GM21515 (cell line): Measurements from ENCODE around the gene NT5M.

Experiments used
- ATAC-seq: cut with Tn5 transposase; IDR thresholded peaks from one replicate; pipeline ENCODE4 v1.9.1; 2021; ENCODE audit not compliant: unreplicated experiment

Gene NT5M

GRCh38 chr17:17342242-17342945 lies 39.2 kb downstream of the NT5M start:
- no peak for ATAC-seq

GRCh38 chr17:17343160-17343735 lies 40.1 kb downstream of the NT5M start:
- ATAC-seq = no peak

GRCh38 chr17:17343896-17344506 lies 40.8 kb downstream of the NT5M start:
- ATAC-seq = no peak

GRCh38 chr17:17344507-17345293 lies 41.5 kb downstream of the NT5M start:
- no peak for ATAC-seq

DNA sequence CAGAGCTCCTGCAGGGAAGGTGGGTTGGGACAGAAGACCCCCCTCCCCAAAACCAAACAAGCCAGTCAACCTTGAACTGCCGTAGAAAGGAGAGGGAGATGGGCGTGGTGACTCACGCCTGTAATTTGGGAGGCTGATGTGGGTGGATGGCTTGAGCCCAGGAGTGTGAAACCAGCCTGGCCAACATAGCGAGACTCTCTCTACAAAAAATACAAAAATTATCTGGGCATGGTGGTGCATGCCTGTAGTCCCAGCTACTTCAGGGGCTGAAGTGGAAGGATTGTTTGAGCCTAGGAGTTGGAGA lies 42.1 kb downstream of the NT5M start:
- no peak for ATAC-seq

DNA sequence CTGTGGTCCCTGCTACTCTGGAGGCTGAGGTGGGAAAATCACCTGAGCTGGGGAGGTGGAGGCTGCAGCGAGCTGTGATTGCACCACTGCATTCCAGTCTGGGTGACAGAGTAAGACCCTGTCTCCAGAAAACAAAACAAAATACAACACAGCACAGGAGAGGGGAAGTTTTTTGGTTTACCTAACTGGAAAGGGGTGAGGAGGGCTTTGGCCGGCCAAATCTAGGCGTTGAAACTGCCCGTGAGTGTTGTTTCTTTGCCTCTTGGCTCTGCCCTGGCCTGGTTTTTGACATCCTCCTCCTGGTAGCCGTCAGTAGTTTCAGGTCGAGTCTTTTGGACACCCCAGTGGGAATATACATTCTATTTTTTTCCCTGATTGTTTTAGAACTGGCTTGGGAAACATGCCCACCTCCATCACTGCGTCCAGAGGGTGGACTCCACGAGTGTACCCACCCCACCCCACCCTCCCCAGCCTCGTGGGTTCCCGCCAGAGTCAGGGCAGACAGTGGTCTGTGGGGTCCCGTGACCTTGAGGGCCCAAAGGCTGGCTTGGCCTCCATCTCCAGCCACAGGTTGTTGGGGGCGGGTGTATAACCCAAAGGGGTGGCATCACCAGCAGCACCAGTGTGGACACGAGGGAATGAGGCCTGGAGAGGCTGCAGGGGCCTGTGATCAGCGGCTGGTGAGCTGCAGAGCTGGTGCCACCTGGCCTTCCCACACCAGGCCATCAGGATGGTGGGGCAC lies 42.7 kb downstream of the NT5M start:
- no peak for ATAC-seq

DNA sequence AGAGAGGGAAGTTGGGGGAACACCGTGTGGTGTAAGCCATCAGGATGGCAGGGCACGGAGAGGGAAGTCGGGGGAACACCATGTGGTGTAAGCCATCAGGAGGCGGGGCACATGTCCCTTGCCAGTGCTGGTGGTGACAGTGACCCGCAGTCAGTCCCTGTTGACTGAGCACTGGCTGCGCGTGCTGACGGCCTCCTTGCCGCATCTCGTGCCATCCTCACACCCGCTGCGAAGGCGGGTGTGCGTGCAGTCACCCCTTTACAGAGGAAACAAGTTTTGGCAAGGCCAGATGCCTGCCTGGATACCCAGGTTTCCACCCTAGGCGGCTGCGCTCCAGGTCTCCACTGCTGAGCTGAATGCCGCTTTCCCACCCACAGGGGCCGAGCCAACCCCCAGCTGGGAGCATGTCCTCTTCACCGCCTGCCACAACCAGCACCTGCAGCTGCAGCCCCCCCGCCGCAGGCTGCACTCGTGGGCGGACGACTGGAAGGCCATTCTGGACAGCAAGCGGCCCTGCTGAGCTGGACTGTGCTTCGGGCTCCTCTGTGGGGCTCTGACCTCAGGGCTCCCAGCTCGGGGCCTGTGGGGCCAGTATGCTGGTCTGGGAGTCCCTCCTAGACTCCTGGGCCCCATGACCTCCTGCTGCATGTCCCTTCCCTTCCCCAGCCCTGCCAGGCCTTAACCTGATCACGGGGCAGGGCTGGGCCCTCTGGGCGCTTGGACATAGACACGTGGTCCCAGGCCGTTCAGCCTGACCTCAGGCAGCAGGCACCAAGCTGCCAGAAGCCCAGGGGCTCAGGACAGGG lies 43.5 kb downstream of the NT5M start:
- no peak for ATAC-seq

- no peak for ATAC-seq
Observed at GRCh38 chr17:17347234-17347955, 44.2 kb downstream of the NT5M start.

DNA sequence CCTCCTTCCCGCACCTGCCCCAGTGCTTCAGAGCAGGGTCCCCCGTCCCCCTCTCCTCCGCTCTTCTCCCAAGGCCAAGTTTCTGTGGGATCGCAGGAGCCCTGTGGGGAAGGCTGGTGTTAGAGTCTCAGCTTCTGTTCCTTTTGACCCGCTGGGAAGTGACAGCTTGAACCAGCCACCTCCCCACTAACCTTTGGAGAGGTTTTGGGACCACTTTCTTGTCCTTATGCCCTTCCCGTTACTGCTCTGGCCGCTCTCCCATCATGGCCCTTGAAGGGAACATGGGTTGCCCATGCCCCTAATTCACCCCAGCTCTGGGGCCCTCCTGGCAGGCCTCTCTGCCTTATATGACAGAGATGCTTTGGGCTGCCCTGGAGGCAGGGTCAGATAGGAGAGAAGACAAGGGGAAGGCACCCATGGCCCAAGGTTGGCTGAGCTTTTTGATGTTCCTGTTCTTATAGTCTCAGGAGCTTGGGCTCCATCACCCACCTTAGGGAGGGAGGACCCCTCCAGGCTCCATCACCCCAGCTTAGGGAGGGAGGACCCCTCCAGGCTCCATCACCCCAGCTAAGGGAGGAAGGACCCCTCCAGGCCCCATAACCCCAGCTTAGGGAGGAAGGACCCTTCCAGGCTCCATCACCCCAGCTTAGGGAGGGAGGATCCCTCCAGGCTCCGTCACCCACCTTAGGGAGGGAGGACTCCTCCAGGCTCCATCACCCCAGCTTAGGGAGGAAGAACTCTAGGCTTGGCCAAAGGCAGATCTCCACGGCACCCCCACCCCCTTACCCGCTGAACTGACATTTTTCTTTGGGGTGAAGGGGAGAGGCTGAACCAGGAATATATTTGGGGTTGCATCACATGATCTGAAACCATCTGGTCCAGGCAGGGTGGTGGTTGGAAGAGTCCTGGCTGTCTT lies 45.0 kb downstream of the NT5M start:
- no peak for ATAC-seq

- ATAC-seq = no peak
Observed at GRCh38 chr17:17348872-17349723, 45.9 kb downstream of the NT5M start.

DNA sequence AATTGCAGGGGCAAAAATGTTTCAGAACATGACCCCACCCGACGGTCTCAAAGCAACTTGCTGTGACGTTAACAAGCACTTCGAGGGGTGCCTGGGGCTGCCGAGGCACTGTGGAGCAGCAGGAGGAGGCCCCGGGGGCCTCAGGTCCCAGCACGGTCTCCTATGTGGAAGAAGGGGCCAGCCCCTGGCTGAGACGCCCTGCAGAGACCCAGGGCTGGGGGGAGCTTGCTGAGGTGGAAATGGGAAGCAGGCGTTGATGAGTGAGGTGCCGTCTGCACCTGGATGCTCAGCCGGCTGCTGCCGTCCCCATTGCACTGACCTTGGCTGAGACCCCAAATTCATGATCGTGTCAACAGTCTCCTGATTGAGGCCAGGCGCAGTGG lies 46.5 kb downstream of the NT5M start:
- no peak for ATAC-seq

DNA sequence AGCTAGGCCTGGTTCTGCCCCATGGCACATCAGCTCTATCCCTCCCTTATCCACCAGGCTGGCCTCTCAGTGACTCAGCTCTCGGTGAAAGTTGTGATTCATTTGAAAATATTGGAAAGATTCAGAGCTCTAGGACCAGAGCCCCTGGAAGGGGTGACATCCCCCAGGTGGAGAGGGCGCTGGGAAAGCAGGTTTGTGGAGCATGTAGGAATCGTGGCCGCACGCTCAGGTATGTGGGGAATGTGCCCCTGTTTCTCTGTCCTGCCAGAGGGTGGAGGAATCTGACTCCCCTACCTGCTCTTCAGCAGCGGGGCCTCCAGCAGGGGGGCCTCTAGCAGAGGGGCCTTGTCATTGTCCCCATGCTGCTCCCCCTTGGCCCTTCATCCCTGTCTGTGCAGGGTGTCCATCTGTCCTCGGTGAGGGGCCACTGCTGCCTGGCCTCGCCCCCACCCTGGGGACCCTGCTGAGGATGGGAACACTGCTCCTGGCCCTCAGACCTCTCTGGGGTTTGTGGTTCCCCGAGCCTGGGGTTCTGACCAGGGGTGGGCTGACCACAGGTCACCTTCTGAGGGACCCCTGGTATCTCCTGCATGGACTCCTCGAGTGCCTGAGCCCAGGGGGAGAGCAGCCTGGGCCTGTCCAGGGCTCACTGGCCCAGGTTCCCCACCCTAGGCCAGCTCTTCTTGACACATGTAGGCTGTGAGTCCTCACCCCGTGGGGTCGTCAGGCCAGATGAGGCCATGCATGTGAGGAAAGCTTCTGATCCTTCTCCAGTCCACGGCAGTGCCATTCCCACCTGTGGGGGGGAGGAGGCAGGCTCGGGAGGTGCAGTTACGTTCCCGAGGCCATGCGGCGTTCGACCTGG lies 47.5 kb downstream of the NT5M start:
- ATAC-seq = no peak

DNA sequence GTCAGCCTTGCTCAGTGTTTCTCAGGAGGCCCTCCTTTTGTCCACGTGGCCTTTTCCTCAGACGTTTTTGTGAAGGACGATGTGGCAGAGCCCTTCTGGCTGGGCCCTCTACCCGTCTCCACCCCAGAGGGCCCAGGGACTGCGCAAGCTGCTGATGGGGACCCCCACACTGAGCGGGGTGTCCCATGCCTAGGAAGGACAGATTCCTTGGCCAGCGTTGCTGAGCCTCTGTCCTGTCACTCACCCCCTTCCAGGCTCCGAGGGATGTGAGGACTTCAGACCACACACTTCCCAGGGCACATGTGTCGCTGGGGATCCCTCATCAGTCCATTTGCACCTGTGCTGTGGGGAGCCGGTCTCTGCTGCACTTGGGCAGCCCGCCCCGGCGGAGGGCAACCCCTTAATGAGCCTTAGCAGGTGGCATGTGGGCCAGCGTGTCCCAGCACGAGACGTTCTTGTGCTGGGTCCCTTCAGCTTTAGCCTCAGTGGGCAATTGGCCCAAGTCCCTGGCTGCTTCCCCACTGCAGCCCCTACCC lies 48.3 kb downstream of the NT5M start:
- no peak for ATAC-seq

DNA sequence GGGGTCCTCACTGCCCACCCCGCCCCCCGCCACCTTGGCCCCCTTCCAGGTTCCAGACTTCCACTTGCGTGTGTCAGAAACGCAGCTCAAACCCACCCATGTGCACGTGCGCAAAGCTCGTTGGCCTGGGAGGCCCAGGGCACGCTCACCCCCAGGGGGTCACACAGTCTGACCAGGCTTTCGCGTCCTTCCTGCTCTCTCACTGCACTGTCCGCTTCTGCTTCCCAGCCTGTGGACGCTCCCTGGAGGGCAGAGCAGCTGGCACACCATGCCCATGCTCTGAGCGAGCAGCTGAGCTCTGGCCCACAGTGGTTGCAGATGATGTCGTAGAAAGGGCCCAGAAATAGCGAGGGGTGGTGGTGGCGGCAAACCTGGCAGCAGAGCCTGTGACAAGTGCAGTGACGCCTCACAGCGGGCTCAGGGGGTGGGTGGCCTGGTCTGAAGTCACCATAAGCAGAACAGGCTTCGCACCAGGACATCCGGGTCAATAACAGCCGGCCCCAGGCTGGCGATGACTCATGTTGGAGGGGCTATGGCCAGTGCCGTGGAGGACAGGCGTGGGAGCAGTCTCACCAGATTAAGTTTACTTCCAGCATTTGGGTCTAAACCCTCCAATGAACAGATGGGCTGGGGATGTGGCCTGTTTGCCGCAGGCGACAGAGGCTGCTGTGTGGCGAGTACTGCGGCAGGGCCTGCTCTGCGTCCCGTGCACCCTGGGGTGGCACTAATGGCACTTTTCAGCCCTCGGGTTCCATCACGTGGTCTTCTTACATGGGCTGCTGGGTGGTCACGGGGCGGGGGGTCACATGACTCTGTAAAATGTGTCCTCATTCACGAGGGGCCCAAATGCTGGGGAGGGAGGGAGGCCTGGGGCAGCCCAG lies 49.0 kb downstream of the NT5M start:
- no peak for ATAC-seq

DNA sequence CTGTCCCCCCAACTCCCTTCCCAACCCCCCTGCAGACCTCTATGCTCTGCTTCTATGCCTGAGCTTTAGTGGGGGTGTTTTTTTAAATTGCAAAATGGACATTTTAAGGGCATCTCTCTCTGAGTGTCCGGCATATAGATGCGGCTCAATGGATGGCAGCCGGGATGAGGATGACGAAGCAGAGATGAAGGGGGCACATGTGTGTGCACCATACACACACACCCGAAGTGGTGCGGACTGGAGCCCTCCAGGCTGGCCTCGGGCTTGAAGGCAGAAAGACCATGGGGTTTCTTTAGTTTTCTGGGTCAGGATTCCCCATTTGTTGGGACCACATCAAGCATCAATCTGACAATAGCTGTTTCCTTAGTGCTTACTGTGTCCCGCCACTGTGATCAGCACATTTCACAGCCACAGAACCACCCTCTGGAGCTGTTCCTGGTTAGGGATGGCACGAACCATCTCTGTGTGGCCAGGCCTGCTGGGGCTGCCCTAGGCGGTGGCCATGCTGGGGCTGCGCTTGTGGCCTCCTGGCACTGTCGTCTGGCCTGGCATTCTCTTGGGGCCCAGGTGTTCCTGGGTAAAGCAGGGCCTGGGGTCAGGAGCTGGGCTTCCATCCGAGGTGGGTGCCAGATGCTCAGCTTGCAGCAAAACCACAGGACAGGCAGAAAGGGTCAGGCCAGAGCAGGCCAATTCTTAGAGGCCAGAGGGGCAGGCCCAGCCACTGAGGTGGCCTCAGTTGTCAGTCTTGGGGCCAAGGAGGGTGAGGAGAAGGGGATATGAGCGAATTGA lies 49.9 kb downstream of the NT5M start:
- ATAC-seq = no peak
